Kasumi-1 (cell line): Measurements from ENCODE around the gene PARD6A.
A peak's percentile ranks its signal among the peaks of the same experiment; 100 is the strongest.

Experiments used
- DNase-seq, 2 experiments: peaks; one replicate each; lab custom pipeline; 2025; lab: John Stamatoyannopoulos, UW

Gene PARD6A

GRCh38 chr16:67666559-67667452 is 6.0 kb downstream of the PARD6A start, which contains the start of the genes C16orf86 and ENKD1:
TSS of gene C16orf86 (plus strand) at chr16:67666814. CDS start at chr16:67666971, 157 bp downstream.
TSS of gene ENKD1 (minus strand) at chr16:67666750. CDS start at chr16:67666442, 308 bp downstream.
- DNase-seq: peak; percentile 78 to 79

GRCh38 chr16:67667453-67667816 is 6.7 kb downstream of the PARD6A start:
- DNase-seq: no peak

GRCh38 chr16:67667817-67668494 is 7.2 kb downstream of the PARD6A start:
- peak; percentile 96 to 97 for DNase-seq

DNA sequence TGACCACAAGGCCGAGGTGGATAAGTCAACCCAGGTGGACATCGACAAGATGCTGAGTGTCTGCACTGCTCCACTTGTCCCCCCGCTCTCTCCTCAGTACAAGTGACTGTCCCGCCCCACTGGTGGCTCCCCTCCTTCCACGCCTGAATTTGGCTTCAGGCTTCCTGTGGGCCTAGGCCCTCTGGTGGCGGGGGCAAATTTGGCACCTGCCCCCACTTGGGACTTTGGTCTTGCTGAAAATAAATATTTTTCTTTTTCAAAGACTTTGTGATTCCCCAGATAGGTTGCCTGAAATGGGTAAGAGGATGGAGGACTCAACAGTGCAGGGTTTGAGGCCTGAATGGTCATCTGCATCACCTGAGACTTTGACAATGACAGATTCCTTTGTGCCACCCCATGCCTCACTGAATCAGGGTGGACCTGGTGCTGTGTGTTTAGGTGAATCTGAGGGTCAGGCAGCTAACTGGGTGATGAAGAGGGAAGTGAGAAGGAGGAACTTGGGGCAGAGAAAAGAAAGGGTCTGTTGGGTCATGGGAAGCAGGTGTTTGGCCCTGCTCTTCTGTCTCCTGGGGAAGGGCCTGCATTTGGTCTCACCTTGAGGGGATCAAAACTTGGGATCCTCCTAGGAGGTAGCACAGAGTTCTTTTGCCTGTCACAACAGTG is 7.9 kb downstream of the PARD6A start:
- peak in 1 of 2 experiments; percentile 22 for DNase-seq

- no peak for DNase-seq
Measured at GRCh38 chr16:67669499-67670101, 8.8 kb downstream of the PARD6A start.

DNA sequence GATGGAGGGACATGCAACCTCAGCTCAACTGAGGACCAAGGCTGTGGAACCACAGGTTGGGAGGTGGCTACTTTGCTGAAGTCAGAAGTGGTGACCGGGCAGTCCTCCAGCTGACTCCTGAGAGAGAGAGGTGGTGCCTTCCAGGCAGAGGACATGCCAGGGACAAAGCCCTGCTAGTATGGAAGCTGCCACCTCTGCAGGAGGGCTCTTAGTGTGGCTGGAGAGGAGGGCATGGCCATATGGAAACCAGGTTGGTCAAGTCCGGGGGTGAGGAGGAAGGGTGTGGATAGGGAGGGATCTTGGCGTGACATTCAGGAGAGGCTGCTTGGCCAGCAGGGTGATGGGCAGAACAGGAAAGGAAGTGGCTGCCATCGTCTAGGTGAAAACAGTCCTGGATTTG is 11.5 kb downstream of the PARD6A start:
- no peak for DNase-seq

DNA sequence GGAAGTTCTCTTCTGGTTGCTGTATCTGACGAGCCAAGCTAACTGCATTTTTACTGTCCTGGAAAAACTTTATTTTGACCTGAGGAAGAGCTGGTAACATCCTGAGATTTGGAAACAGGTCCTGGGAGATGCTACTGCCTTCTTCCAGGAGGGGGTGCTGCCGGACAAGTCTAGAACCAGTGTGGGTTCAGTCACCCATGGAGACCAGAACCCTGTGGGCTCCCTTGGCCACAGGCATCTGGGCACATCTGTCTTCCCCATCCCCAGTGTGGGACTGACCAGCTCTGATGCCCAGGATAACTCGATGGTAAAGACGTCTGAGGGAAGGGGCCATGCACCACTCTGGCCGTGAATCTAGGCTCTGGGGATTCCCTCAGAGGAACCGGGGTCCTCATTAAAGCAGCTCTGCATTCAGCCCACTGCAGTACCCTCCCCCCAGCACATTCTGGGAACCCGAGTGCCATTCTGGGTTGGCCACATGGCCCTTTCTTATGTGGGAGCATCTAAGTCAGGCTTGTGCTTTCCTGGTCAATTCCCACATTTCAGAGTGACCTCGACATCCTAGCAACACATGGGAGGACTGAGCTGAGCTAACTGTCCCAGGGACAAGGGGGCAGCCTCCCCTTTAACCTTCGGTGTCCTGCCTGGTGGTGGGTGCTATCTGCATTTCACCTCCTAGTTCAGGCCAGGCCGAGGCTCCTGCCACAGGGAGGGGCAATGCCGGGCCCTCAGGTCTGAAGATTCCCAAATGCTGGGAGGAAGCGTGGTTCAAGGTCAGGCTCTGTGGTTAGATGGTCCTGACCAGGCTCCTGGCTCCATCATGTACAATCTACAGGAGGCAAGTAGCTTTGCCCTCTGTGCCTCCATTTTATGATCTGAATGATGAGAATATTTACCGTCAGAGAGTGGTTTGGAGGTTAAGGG is 12.2 kb downstream of the PARD6A start:
- peak; percentile 68 to 74 for DNase-seq

GRCh38 chr16:67673712-67674580 is 13.2 kb downstream of the PARD6A start:
- peak; percentile 69 to 71 for DNase-seq

DNA sequence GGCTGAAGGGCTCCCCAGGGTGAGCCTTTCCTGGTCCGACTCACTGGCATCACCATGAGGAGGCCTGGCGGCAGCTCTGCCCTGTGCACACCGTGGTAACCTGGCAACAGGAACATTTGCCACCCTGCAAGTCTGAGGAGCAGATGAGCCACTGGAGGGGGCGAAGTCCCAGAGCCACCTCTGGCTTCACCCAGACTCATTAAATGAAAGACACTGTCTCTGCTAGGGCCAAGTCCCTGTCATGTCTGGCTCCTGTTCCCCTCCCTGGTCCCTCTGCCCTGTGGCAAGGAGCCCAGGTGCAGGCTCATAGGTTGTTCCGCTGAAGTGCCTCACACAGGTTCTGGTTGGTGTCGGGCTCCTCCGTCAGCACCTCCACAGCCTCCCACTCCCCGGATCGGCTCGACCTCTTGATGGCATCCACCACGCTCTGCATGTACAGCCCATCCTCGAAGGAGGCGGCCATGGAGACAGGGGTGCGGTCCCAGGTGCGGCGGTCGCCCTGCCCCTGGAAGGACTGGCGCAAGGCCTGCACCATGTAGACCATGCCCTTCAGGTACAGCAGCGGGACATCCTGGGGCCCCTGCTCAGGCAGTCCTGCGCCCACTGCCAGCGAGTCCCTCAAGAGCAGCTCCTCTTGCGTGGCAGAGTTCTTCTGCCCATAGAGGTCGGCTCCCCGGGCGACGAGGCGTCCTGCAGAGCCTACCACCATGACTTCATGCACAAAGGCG is 14.3 kb downstream of the PARD6A start:
- no peak for DNase-seq

DNA sequence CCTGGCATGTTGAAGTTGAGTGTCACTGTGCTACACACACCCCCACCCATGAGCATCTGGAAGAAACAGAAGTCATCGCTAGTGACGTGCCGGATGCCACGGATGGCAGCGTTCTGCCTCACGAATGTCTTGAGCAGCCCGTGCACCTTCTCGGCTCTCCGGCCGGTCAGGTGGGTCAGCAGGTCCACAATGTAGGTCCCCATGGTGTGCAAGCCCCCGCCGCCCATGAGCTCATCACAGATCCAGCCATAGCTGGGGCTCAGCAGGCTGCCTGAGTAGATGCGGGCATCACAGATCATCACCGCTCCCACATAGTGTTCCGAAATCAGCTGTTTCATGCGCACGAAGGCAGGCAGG is 14.8 kb downstream of the PARD6A start:
- DNase-seq: no peak

- DNase-seq: no peak
Measured at GRCh38 chr16:67675999-67676398, 15.2 kb downstream of the PARD6A start.

DNA sequence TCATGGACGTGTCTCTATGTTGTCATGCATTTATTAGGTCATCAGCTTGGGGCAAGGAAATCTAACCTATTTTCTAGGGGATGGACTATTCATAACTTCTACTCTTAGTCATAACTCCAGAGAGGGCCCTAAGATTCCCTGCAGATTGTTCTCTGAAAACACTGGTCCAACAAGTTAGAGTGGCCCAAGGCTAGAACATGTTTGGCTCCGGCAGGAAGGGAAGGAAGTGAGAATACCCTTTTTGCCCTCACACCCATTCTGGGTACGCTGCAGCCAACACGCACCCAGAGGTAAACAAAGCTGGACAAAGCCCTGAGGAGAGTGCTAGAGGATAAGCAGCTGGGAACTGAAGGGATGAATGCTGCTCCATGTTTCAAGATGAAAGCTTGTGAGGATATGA is 15.8 kb downstream of the PARD6A start:
- DNase-seq: no peak

DNA sequence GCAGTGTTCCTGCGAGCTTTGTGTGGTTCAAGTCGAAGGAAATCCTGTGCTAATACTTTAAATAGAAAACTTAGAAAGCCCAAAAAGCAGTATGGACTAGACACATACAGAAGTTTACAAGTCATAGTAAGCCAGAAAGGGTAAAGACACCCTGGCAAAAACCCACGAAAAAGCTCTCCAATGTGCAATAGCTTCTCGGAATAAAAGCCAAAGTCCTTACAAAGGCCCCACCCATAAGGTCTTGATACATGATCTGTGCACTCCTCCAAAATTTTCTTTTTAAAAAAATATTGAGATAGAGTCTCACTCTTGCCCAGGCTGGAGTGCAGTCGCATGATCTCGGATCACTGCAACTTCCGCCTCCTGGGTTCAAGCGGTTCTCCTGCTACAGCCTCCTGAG is 16.2 kb downstream of the PARD6A start:
- no peak for DNase-seq

GRCh38 chr16:67677712-67678111 is 17.0 kb downstream of the PARD6A start:
- no peak for DNase-seq

DNA sequence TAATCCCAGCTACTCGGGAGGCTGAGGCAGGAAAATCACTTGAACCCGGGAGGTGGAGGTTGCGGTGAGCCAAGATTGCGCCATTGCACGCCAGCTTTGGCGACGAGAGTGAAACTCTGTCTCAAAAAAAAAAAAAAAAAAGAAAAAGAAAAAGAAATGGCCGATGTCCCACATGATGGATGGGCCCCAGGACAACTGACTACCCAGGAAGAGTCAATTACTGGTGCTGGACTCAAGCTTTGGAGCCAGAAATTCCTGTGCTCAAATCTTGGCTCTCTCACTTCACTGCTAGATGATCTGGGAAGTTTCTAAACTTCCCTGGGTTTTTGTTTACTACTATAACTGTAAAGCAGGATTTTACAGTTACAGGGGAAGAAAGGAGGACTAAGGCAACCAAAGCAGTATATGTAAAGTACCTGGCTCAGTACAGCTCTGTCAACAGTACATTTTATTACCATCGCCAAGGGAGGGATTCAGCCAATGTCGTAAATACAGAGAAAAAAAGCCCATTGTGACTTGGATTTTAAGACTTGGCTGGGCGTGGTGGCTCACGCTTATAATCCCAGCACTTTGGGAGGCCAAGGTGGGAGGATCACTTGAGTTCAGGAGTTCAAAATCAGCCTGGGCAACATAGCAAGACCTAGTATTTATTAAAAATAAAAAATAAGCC is 17.7 kb downstream of the PARD6A start:
- DNase-seq: no peak

DNA sequence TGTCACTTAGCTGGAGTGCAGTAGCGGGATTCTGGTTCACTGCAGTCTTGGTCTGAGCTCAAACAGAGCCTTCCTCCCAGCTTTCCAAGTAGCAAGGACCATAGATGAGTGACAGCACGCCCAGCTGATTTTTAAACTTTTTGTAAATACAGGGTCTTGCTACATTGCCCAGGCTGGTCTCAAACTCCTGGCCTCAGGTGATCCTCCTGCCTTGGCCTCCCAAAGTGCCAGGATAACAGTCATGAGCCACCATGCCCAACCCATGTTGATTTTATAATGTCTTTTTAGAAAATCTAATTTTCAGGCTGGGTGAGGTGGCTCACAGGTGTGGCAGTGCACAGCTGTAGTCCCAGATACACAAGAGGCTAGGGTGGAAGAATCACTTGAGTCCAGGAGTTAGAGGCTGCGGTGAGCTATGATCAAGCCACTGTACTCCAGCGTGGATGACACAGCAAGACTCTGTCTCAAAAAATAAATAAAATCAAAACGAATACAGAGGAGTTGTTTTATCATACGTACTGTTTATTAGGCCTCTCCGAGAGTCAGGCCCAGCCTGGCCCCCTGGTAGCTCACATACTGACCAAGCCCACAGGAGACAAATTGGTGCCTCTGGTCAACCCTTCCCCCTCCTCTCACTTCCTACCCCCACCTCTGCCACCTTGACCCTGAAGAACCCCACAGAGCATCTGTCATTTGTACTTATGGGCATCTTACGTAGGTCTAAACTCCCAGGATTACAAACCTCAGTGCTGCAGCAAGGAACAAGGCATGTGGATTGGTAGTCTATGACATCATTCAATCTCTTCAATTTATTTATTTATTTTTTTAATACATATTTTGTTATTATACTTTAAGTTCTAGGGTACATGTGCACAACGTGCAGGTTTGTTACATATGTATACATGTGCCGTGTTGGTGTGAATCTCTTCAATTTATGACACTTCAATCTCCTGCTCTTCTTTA is 19.5 kb downstream of the PARD6A start:
- no peak for DNase-seq

GRCh38 chr16:67683767-67684166 is 23.0 kb downstream of the PARD6A start:
- no peak for DNase-seq
